Right forelimb (tissue), 1 donor: ENCODE measurements around the gene EHD3.

ENCODE experiments used
- DNase-seq: peaks from one replicate; pipeline ENCODE4 v3.0.0-alpha.2; 2018

The EHD3 gene

DNA sequence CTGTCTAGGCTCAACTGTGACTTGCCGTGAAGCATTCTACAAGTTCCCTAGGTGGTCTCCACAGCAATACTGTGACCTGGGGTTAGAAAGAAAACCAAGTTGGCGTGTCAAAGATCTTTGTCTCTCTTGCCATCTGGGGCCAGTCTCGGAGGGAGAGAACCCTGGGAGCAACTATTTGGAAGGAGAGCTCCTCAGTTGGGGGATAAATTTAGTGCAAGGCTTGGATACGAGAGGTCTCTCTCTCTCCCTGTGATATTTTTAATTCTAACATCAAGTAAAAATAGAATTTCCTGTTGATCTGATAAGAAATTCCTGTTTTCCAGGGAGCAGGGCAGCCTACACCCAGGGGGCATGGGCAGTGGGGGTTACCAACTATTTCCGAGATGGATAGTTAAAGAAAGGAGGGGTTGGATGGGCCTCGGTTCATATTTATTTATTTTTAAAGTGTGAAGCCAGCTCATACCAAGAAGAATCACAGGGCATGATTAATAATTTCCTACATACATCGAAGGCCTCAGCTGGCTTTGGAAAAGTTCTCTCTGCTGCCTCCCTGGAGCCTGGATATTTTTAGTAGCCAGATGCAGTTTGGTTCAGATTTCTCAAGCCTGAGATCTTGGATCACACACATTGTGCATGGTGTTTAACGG lies 62.8 kb downstream of the EHD3 start:
- DNase-seq, result no peak

DNA sequence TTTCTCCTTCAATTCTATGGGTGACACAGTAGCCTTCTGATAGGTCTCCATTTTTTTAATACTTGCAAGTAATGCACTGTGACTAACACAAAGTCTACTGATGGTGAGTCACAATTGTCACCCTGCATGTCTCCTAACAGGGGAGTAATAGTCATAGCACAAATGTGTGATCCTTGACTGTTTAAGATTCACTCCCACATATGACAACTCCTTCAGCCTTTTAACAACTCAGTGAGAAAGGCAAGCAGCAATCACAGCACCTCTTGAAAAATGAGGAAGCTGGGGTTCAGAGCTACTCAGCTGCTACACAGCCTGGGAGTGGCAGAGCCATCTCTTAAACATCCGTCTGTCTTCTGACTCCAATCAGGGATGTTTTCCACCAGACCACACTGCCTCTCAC lies 63.8 kb downstream of the EHD3 start:
- DNase-seq, result no peak

DNA sequence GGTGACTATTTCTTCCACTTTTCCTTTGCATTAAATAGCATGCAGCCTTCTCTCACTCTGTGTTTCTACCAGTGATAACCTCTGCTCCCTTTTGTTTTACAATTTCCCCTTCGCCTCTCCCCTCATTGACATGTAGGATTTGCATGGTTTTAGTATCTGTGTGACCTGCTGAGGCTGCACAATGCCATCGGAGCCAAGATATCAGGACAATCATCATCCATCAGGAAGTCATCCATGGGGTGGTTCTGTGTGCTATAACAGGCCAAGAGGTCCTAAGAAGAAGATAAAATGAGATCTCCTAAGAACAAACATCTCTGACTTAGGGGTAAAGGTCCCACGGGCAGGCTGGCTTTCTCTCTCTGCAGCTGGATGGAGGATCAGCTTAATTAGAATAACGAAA lies 65.6 kb downstream of the EHD3 start:
- no peak for DNase-seq

DNA sequence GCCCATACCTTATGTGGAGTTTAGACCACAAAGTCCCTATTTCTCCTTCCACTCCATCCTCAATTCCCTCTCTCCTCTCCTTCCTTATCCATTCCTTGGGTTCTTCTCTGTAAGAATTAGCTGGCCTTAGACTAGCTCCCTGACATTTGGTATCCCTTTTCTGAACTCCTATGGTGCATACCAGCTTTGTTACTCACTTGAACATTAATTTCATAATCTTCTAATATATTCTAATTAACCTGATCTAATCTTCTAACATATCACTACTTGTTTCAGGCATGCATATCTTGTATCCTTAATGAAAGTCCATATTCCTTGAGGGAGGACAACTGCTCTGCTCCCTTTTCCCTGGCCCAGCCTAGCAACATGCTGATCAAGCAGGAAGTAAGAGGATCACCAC lies 66.4 kb downstream of the EHD3 start:
- DNase-seq, result no peak

DNA sequence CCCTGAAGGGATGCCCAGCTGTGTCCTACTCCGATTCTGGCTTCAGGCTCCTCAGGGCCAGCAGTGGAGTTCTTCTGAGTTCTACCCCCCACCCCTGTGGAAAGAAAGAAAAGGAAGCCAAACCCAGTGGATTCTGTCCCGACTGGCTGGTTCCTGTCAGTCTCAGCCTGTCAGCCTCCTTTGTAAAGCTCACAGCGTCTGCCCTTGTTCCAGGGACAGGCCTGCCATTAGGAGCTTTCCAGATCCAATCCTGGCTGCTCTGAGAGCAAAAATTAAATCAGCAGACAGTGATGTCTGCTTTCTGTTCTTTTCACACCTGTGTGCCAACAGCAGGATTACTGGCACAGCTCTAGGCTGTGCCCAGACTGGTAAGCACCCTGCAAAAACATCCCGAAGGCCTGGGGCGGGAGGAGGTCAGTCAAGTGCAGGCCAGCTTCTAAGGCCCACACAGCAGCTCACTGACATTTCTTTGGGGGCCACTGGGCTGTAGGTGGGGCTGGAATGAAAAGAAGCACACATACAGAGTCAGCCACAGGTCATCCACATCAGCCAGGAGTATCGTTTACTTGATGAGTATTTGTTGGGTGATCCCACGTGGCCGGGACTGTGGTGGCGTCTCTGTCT lies 69.1 kb downstream of the EHD3 start:
- DNase-seq, result no peak

DNA sequence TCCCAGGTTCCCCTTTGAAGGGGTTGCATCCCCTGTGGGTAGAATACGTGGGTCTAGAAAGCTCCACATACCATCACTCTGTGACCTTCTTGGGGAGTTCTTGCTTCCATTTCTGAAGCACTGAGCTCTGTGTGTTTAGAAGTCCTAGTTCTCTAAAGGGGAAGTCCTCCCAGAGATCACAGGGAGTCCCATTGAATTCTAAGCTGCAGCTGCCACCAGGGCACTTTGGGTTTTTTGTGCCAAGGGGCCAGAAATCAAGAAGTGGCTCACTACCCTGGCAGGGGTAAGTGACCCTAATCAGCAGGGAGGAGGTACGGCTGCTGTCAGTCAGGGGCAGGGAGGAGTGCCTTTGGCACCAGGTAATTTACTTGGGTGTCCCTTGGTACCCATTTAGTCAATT lies 70.9 kb downstream of the EHD3 start:
- no peak for DNase-seq

DNA sequence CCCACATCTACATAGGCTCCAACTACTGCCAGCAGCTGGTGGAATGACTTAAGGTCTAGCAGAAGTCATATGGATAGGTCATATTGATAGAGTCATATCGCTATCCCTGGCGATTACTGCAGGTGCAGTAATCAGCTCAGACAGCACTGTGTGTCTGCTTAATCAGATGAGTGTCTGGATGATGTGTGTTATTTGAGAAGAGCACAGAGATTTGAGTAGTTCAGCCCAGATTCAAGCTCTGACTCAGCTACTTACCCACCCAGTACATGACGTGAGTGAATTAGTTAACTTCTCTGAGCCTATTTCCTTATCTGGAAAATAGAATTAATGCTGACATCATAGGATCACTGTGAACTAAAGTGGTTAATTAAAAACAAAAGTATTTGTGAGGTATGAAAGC lies 78.9 kb downstream of the EHD3 start:
- no peak for DNase-seq

DNA sequence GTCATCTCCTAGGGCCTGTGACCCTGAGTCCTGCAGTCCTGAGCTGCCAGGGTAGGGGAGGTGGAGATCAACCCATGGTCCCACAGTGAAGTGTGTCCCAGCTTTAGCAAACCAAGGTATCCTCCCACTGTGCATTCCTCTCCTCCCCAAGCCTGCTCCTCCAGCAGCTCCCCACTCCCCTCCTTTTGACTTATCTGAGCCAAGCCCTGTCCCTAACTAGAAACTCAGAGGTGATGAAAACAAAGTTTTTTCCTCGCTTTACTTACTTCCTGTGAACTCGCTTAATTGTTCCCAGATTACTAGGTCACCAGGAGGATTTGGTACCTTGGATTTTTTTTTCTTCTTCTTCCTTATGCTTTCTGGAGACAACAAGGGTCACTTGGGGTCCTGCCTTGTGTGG lies 80.8 kb downstream of the EHD3 start:
- DNase-seq, result no peak

DNA sequence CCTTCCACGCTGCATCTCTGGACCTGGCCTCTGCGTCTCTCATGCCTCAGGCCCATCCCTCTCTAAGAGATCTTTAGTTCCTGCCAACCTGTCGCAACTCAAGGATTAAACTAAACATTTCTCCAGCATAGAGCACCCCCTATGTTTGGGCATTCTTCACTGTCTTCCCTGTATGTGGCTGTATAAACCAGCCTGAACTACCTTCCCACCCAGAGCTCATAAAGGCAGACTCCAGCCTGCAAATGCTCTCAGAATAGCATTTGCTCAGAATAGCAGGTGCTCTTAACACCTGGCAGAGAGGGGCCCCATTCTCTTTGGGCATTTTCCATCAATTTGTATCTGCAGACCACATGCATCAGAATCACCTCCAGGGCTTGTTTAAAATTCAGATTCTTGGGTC lies 83.4 kb downstream of the EHD3 start:
- DNase-seq, result no peak

DNA sequence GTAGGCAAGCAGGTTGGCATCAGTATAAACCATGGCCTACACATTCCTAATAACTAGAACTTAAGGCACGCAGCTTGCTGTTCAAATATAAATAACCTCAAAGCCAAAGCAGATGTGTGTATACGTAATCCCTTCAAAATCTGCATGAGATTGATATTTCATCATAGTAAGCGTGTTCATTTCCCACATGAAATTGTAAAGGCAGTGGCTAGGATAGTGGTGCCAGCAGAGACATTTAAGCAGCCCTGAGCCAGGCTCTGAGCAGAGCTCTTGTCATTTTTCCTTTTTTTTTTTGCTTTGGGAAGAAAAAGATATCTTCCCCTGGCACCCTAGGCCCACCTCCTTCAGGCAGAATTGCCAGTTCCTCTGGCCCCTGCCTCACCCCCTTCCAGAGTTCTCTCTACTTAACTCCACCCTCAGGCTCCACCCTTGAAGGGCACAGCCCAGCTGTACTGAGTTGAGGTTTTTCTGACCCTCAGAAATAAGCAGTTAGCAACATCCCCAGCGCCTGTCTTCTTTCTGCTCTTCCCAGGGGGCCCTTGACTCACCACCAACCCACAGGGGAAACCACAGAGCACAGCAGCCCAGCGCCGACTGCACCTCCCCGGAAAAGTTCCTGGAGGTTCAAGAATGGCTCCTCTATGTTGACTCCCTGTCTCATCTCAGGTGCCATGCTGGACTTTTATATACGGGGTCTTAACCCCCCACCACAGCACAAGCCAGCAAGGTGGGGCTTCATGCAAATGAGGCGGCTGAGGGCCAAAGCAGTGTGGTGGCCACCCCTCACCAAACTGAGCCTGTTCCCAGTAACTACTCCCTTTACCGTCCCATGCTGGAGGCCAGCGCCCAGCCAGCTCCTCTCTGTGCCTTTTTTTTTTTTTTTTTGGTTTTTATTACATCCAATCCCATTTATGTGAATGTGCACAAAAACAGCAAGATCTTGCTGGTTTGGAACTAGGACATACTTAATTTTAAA lies 84.7 kb downstream of the EHD3 start:
- DNase-seq, result peak; percentile 66
